ENCODE results near the gene ACE.

DNA sequence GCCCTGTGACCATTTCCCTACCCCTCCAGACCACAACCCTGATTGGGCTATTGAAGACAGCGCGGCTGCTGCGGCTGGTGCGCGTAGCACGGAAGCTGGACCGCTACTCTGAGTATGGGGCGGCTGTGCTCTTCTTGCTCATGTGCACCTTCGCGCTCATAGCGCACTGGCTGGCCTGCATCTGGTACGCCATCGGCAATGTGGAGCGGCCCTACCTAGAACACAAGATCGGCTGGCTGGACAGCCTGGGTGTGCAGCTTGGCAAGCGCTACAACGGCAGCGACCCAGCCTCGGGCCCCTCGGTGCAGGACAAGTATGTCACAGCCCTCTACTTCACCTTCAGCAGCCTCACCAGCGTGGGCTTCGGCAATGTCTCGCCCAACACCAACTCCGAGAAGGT lies 58.8 kb downstream of the ACE start:
- TF ChIP-seq CTCF (IDR thresholded peaks at IDR 0.05 in 4 of 5, conservative IDR thresholded peaks at IDR 0.05 in 1 of 5) (no peak), POLR2A (IDR thresholded peaks at IDR 0.05) (no peak)

All from gastrocnemius medialis (tissue), 4 donors.